ENCODE measurements around the gene AKR1B1. TPM values are rescaled to one million over a fixed set of nuclear protein-coding genes. Genes with fewer than 3 reads are reported as not detected.
A peak's percentile ranks its signal among the peaks of the same experiment; 100 is the strongest.

Gene AKR1B1
- total RNA-seq, 1 experiment from 2014 or later, result 1.6 TPM

GRCh38 chr7:134481167-134481566, 22.3 kb upstream of the AKR1B1 start:
- peaks cover 16% of the 10 kb centered on the region for H3K4me1 ChIP-seq (ENCODE audit: insufficient read depth, low read length)
- no peaks in the 10 kb centered on the region for H3K36me3 ChIP-seq (ENCODE audit: low read depth, low read length)
- no peaks in the 10 kb centered on the region for H3K27me3 ChIP-seq (ENCODE audit: low read length)
- H3K27ac ChIP-seq (ENCODE audit: low read length), result no peak overlapping the region
- intact Hi-C loops (cut with micrococcal nuclease), result no loop called here
- no peaks in the 10 kb centered on the region for H3K9me2 ChIP-seq (replicated peaks; ENCODE audit: low read length)
- TF ChIP-seq EZH2phosphoT487 (IDR thresholded peaks at IDR 0.05; ENCODE audit: borderline replicate concordance, low read length), result no peak
- POLR2A ChIA-PET (ENCODE audit: unreplicated experiment), result no interaction called here
- no peak overlapping the region for H2AFZ ChIP-seq (ENCODE audit: low read length)
- no peaks in the 10 kb centered on the region for H3K79me2 ChIP-seq (ENCODE audit: low read length)
- no peak for DNase-seq
- no peak overlapping the region for H3K9ac ChIP-seq (ENCODE audit: low read length)
- no peaks in the 10 kb centered on the region for H3F3A ChIP-seq (ENCODE audit: low read length, unreplicated experiment)
- H4K20me1 ChIP-seq (ENCODE audit: low read length), result no peaks in the 10 kb centered on the region
- BruUV-seq (replicated peaks), result no TSS peak
- no peaks in the 10 kb centered on the region for H3K9me3 ChIP-seq (ENCODE audit: low read length)
- peak overlapping the region; percentile 66 for H3K4me2 ChIP-seq (ENCODE audit: low read length)
- H3K4me3 ChIP-seq (ENCODE audit: low read length), result no peak overlapping the region
- ATAC-seq, result no peak; the same call in 1 of the 2 replicates
- CTCF ChIA-PET, result interaction anchor here (1.1 to 1.5 kb wide), 4 partner anchors 31 to 71 kb away, joined by 3 to 11 read pairs (median 6); no protein-coding TSS in a partner anchor

GRCh38 chr7:134480730-134481129, 21.8 kb upstream of the AKR1B1 start:
- no peaks in the 10 kb centered on the region for H3F3A ChIP-seq (ENCODE audit: low read length, unreplicated experiment)
- DNase-seq (peak; percentile 78), ATAC-seq (peak; percentile 97)
- H3K27ac ChIP-seq (ENCODE audit: low read length), result no peak overlapping the region
- H3K9me3 ChIP-seq (ENCODE audit: low read length), result no peaks in the 10 kb centered on the region
- H3K9me2 ChIP-seq (replicated peaks; ENCODE audit: low read length), result no peaks in the 10 kb centered on the region
- no peaks in the 10 kb centered on the region for H3K36me3 ChIP-seq (ENCODE audit: low read depth, low read length)
- H3K4me1 ChIP-seq (ENCODE audit: insufficient read depth, low read length), result peaks cover 16% of the 10 kb centered on the region
- peak overlapping the region; percentile 66 for H3K4me2 ChIP-seq (ENCODE audit: low read length)
- TF ChIP-seq EZH2phosphoT487 (IDR thresholded peaks at IDR 0.05; ENCODE audit: borderline replicate concordance, low read length), result no peak
- ChIA-PET CTCF (interaction anchor here (0.7 to 1.5 kb wide), 5 partner anchors 32 to 71 kb away, joined by 3 to 11 read pairs (median 5); no protein-coding TSS in a partner anchor), POLR2A (ENCODE audit: unreplicated experiment) (interaction anchor here (0.6 kb wide), 1 partner anchor 48 kb away, joined by 11 read pairs; no protein-coding TSS in a partner anchor)
- H3K27me3 ChIP-seq (ENCODE audit: low read length), result no peaks in the 10 kb centered on the region
- no peak overlapping the region for H2AFZ ChIP-seq (ENCODE audit: low read length)
- BruUV-seq (replicated peaks), result no TSS peak
- intact Hi-C loops (cut with micrococcal nuclease), result loop anchor here (1.0 kb wide), 1 partner anchor 33 kb away; no protein-coding TSS in a partner anchor
- no peaks in the 10 kb centered on the region for H4K20me1 ChIP-seq (ENCODE audit: low read length)
- H3K79me2 ChIP-seq (ENCODE audit: low read length), result no peaks in the 10 kb centered on the region
- H3K9ac ChIP-seq (ENCODE audit: low read length), result no peak overlapping the region
- no peak overlapping the region for H3K4me3 ChIP-seq (ENCODE audit: low read length)

GRCh38 chr7:134480202-134480601, 21.3 kb upstream of the AKR1B1 start:
- H3K9me2 ChIP-seq (replicated peaks; ENCODE audit: low read length), result no peaks in the 10 kb centered on the region
- H3F3A ChIP-seq (ENCODE audit: low read length, unreplicated experiment), result no peaks in the 10 kb centered on the region
- no peaks in the 10 kb centered on the region for H4K20me1 ChIP-seq (ENCODE audit: low read length)
- POLR2A ChIA-PET (ENCODE audit: unreplicated experiment), result interaction anchor here (0.6 kb wide), 1 partner anchor 48 kb away, joined by 11 read pairs; no protein-coding TSS in a partner anchor
- no peak overlapping the region for H3K4me3 ChIP-seq (ENCODE audit: low read length)
- no peak for TF ChIP-seq CTCF (conservative IDR thresholded peaks at IDR 0.05; ENCODE audit: low read depth, low read length)
- TF ChIP-seq EZH2 (IDR thresholded peaks at IDR 0.05; ENCODE audit: low read length, unreplicated experiment), result no peak
- H3K9ac ChIP-seq (ENCODE audit: low read length), result no peak overlapping the region
- H3K4me2 ChIP-seq (ENCODE audit: low read length), result peak overlapping the region; percentile 66
- H3K27ac ChIP-seq (ENCODE audit: low read length), result no peak overlapping the region
- H3K4me1 ChIP-seq (ENCODE audit: insufficient read depth, low read length), result peaks cover 16% of the 10 kb centered on the region
- H3K9me3 ChIP-seq (ENCODE audit: low read length), result no peaks in the 10 kb centered on the region
- intact Hi-C loops (cut with micrococcal nuclease), result loop anchor here (1.0 kb wide), 1 partner anchor 33 kb away; no protein-coding TSS in a partner anchor
- no peak overlapping the region for H2AFZ ChIP-seq (ENCODE audit: low read length)
- no TSS peak for BruUV-seq (replicated peaks)
- DNase-seq (no peak), ATAC-seq (no peak)
- CTCF ChIA-PET, result interaction anchor here (0.5 to 1.5 kb wide), 6 partner anchors 32 to 210 kb away, joined by 3 to 11 read pairs (median 4); no protein-coding TSS in a partner anchor
- H3K27me3 ChIP-seq (ENCODE audit: low read length), result no peaks in the 10 kb centered on the region
- no peaks in the 10 kb centered on the region for H3K36me3 ChIP-seq (ENCODE audit: low read depth, low read length)
- no peaks in the 10 kb centered on the region for H3K79me2 ChIP-seq (ENCODE audit: low read length)
